Measurements from ENCODE around the gene ZNHIT3.

ZNHIT3 gene

DNA sequence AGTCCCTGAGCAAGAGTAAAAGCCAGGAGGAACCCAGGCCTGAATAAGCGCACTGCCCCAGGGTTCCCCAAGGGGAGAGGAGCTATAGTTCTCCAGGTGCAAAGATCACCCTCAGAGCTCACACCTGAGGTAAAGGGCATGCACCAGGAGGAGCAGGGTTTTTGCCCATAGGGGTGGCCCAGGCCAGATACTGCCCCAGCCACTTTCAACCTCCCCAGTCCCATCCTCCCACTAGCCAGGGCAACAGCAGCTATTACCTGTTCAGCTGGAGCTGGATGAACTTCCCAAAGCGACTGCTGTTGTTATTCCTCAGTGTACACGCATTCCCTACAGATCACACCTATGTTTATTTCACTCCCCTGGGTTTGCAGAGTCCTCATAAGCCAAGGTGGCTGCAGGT is 28.4 kb downstream of the ZNHIT3 start:
- no peak overlapping the region for H3K4me3 ChIP-seq (ENCODE audit: low read length)
- TF ChIP-seq, protein P1, sequence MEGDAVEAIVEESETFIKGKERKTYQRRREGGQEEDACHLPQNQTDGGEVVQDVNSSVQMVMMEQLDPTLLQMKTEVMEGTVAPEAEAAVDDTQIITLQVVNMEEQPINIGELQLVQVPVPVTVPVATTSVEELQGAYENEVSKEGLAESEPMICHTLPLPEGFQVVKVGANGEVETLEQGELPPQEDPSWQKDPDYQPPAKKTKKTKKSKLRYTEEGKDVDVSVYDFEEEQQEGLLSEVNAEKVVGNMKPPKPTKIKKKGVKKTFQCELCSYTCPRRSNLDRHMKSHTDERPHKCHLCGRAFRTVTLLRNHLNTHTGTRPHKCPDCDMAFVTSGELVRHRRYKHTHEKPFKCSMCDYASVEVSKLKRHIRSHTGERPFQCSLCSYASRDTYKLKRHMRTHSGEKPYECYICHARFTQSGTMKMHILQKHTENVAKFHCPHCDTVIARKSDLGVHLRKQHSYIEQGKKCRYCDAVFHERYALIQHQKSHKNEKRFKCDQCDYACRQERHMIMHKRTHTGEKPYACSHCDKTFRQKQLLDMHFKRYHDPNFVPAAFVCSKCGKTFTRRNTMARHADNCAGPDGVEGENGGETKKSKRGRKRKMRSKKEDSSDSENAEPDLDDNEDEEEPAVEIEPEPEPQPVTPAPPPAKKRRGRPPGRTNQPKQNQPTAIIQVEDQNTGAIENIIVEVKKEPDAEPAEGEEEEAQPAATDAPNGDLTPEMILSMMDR (conservative IDR thresholded peaks at IDR 0.05; ENCODE audit: low read length), result no peak
- DNase-seq (ENCODE audit: low read depth), result no peak

DNA sequence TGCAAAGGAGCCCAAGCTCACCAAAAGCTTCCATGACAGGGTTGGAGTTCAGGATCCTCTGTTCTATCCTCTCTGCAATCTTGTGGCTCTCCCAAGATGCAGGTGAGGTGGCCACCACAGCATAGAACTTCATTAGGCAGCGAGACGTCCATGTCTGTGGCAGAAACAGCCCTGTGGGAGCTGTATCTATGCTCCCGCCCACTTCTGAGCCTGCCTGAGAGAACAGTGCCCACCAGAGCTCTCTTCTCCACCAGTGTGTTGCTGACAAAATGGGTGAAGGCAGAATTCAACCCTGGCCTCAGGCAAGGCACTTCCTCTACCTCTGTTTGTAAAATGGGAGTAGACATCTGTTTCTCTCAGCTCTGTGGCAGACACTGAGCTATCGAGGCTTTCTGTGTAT is 29.4 kb downstream of the ZNHIT3 start:
- DNase-seq (ENCODE audit: low read depth), result no peak
- TF ChIP-seq, protein P1 (conservative IDR thresholded peaks at IDR 0.05; ENCODE audit: low read length), result no peak
- no peak overlapping the region for H3K4me3 ChIP-seq (ENCODE audit: low read length)

DNA sequence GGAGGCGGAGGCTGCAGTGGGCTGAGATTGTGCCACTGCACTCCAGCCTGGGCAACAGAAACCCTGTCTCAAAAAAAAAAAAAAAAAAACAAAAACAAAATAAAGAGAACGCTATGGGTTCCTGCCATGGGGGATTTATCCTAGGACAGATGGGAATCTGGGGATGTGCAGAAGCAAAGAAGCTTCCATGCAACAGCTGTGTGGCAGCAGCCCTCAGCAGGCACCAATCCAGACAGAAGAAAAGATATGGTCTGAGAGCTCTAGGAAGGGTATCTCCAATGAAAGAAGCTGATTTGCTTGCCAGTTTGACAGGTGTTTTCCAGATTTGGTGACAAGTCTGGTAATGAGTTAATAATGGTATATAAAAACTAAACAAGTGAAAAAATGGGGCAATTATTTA is 36.6 kb downstream of the ZNHIT3 start:
- H3K4me3 ChIP-seq (ENCODE audit: low read length), result no peak overlapping the region
- no peak for DNase-seq (ENCODE audit: low read depth)
- TF ChIP-seq, protein P1 (conservative IDR thresholded peaks at IDR 0.05; ENCODE audit: low read length), result no peak

DNA sequence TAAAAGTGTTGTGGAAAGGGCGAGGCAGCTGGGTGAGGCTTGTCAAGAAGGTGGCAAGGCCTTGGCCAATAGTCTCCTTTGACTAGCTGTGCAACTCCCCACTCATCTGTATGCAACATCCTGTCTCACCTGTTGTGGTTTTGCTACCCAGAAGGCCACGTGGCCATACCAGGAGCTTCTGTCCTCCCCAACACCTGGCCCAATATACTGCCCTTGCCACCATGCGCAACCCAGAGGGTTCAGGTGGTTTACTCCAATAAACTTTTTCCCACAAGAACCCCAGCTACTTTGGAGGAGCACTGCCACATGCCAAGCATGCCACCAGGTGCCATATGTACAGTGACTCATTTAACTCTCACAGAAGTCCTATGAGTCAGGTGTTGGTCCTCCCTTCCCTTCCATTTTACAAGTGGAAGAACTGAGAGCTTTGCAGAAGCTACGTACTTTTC is 38.0 kb downstream of the ZNHIT3 start:
- DNase-seq (ENCODE audit: low read depth), result no peak
- TF ChIP-seq, protein P1 (conservative IDR thresholded peaks at IDR 0.05; ENCODE audit: low read length), result no peak

DNA sequence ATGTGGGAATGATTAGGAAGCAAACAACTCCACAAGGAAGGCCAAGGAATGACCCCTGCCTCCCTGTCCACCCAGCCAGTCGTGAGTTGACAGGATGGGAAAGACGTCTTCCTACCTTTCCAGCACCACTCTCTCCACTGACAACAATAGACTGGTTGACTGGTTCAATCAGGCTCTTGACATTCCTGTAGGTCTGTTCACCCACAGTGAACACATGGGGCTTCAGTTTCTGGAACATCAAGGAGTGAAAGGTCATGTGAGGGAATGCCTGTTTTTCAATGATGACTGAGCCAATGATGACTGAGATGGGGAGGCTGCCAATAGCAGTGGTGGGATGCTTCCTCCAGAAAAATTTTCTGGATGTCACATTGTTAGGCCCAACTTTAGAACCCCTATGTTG is 38.6 kb downstream of the ZNHIT3 start:
- no peak for DNase-seq (ENCODE audit: low read depth)
- TF ChIP-seq, protein P1 (conservative IDR thresholded peaks at IDR 0.05; ENCODE audit: low read length), result no peak
- H3K4me3 ChIP-seq (ENCODE audit: low read length), result no peak overlapping the region

More for the DNA sequence above, 38.0 kb downstream of the ZNHIT3 start:
- H3K4me3 ChIP-seq (ENCODE audit: low read length), result no peak overlapping the region

DNA sequence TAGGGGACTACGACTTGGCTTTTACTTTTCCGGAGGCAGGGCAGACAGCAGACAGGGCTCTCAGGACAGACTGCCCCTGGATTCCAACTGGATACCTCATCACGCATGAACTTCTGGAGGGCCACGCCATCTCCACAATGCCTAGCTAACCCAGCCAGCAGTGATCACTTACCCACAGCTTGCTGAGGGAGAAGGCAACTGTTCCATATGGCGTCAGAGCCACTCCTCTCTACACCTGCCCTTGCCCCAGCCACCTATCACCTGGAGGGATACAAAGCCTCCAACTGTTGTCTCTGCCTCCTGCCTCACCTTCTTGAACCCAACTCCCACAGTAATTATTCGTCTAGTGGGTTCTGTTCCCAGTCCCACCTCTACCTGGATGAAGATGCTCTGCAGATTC is 39.4 kb downstream of the ZNHIT3 start:
- TF ChIP-seq, protein P1 (conservative IDR thresholded peaks at IDR 0.05; ENCODE audit: low read length), result no peak
- no peak overlapping the region for H3K4me3 ChIP-seq (ENCODE audit: low read length)
- DNase-seq (ENCODE audit: low read depth), result no peak

DNA sequence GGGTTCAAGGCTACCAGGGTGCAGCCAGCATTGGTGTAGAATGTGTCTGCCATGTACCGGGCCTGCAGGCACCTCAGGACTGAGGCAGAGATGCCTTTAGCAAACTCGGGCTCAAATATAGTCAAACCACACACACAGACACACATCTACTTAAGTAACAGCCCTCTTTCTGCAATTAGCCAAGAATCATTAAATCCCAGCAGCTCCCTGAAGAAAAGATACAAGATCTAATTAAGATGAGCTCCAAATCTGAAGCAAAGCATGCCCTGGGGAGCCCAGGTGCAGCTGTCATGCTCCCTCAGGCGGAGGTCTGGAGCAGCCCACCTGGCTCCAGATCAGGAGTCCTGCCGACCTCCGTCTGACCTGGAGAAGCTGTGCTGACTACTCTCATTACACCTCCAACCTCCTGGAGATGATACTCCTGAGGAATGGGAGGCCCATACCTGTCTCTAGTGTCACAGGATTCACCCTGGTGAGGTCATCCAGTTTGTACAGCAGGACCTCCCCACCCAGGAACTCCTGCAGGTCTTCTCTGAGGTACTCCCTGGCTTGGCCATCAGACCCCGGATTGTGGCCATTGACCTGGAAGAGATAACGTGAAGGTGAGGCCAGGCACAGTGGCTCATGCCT is 41.3 kb downstream of the ZNHIT3 start:
- TF ChIP-seq, protein P1 (conservative IDR thresholded peaks at IDR 0.05; ENCODE audit: low read length), result no peak
- no peak overlapping the region for H3K4me3 ChIP-seq (ENCODE audit: low read length)
- no peak for DNase-seq (ENCODE audit: low read depth)

Data from AG10803 (cell line).